Astrocyte of the spinal cord (primary cell): ENCODE results near the gene ZNF575.
"Not testable (repeated sequence)": the region's sequence is repeated elsewhere in the genome, so short reads cannot be mapped to it uniquely, and the experiment has no call there.

Source experiments
- DNase-seq: peaks from one replicate; pipeline ENCODE4 v3.0.0; 2011; ENCODE audit warnings: low read depth, low spot score
- H3K4me3 ChIP-seq: 2 replicates; pipeline ENCODE4 v1.5.1; 2011; ENCODE audit warnings: low read depth, mild to moderate bottlenecking, low read length, moderate library complexity
- CTCF ChIP-seq: IDR thresholded peaks from 2 replicates; pipeline ENCODE4 v1.5.1; 2012; ENCODE audit warnings: low read depth, mild to moderate bottlenecking, low read length, inconsistent platforms
- in situ Hi-C: cut with HindIII; loops from 2 replicates; pipeline ENCODE4 v1.10.0; 2017; ENCODE audit warnings: low sequenced_read_pairs

Gene ZNF575

GRCh38 chr19:43541920-43542650 is 9.1 kb downstream of the ZNF575 start:
- no peak for DNase-seq
- H3K4me3 ChIP-seq, result no peak overlapping the region
- TF ChIP-seq CTCF, result no peak
- in situ Hi-C loops, result no loop called here

- in situ Hi-C loops, result no loop called here
- TF ChIP-seq CTCF, result no peak
- no peak overlapping the region for H3K4me3 ChIP-seq
- DNase-seq, result no peak
Observed at GRCh38 chr19:43544077-43544476, 11.1 kb downstream of the ZNF575 start.

GRCh38 chr19:43545276-43545675 is 12.3 kb downstream of the ZNF575 start:
- no peak overlapping the region for H3K4me3 ChIP-seq
- no peak for TF ChIP-seq CTCF
- DNase-seq, result no peak
- in situ Hi-C loops, result no loop called here

- no peak overlapping the region for H3K4me3 ChIP-seq
- no peak for TF ChIP-seq CTCF
- in situ Hi-C loops, result no loop called here
- no peak for DNase-seq
Observed at GRCh38 chr19:43545981-43546380, 13.0 kb downstream of the ZNF575 start.

- TF ChIP-seq CTCF, result no peak
- H3K4me3 ChIP-seq, result no peak overlapping the region
- in situ Hi-C loops, result no loop called here
- DNase-seq, result no peak
Observed at GRCh38 chr19:43546581-43546980, 13.6 kb downstream of the ZNF575 start.

GRCh38 chr19:43547926-43548325 is 14.9 kb downstream of the ZNF575 start:
- DNase-seq, in situ Hi-C loops, H3K4me3 ChIP-seq: not testable (repeated sequence)

GRCh38 chr19:43548706-43549105 is 15.7 kb downstream of the ZNF575 start:
- no peak for TF ChIP-seq CTCF
- DNase-seq, result no peak
- H3K4me3 ChIP-seq, result no peak overlapping the region
- in situ Hi-C loops, result no loop called here
